Smooth muscle cell of the brain vasculature (primary cell): ENCODE data around the gene GLIPR1.
"Not testable (repeated sequence)": the region's sequence is repeated elsewhere in the genome, so short reads cannot be mapped to it uniquely, and the experiment has no call there.

ENCODE experiments used
- DNase-seq: peaks from one replicate; pipeline ENCODE4 v3.0.0-alpha.2; 2012; ENCODE audit warnings: low read depth, low spot score

The GLIPR1 gene

GRCh38 chr12:75474116-75474515, 6.4 kb upstream of the GLIPR1 start:
- no peak for DNase-seq

- DNase-seq: no peak
These were observed 4.5 kb upstream of the GLIPR1 start for GRCh38 chr12:75476071-75476470.

- no peak for DNase-seq
These were observed 3.4 kb upstream of the GLIPR1 start for GRCh38 chr12:75477137-75477536.

GRCh38 chr12:75478116-75478794, 2.3 kb upstream of the GLIPR1 start:
- no peak for DNase-seq

- no peak for DNase-seq
These were observed 543 bp upstream of the GLIPR1 start for GRCh38 chr12:75479963-75480461.

GRCh38 chr12:75481013-75481705, 604 bp downstream of the GLIPR1 start:
- DNase-seq: no peak

GRCh38 chr12:75481774-75482173, 1.2 kb downstream of the GLIPR1 start:
- no peak for DNase-seq

GRCh38 chr12:75482646-75483045, 2.1 kb downstream of the GLIPR1 start:
- no peak for DNase-seq

GRCh38 chr12:75483431-75483830, 2.9 kb downstream of the GLIPR1 start:
- DNase-seq: no peak

GRCh38 chr12:75484450-75484849, 3.9 kb downstream of the GLIPR1 start:
- DNase-seq: not testable (repeated sequence)

- DNase-seq: no peak
These were observed 6.8 kb downstream of the GLIPR1 start for GRCh38 chr12:75487308-75487707.

- DNase-seq: no peak
These were observed 8.0 kb downstream of the GLIPR1 start for GRCh38 chr12:75488553-75488952.

GRCh38 chr12:75489187-75489586, 8.6 kb downstream of the GLIPR1 start:
- no peak for DNase-seq

GRCh38 chr12:75489613-75490210, 9.2 kb downstream of the GLIPR1 start:
- no peak for DNase-seq

- DNase-seq: no peak
These were observed 10.6 kb downstream of the GLIPR1 start for GRCh38 chr12:75491169-75491568.

GRCh38 chr12:75503459-75503858, 22.9 kb downstream of the GLIPR1 start:
- no peak for DNase-seq

GRCh38 chr12:75503866-75504265, 23.3 kb downstream of the GLIPR1 start:
- DNase-seq: no peak

- DNase-seq: no peak
These were observed 25.3 kb downstream of the GLIPR1 start for GRCh38 chr12:75505706-75506312.

- no peak for DNase-seq
These were observed 26.5 kb downstream of the GLIPR1 start for GRCh38 chr12:75507086-75507485.

- no peak for DNase-seq
These were observed 27.6 kb downstream of the GLIPR1 start for GRCh38 chr12:75508159-75508558.

GRCh38 chr12:75509621-75510020, 29.1 kb downstream of the GLIPR1 start:
- no peak for DNase-seq
